ENCODE measurements around the gene NTRK1. TPM values are rescaled to one million over a fixed set of nuclear protein-coding genes. Genes with fewer than 3 reads are reported as not detected.

The NTRK1 gene
- polyA plus RNA-seq, 1 donor = 0.37 TPM

Other genes with a start within 250 kb of the NTRK1 start
- gene HAPLN2, start 241.4 kb upstream of the NTRK1 start, polyA plus RNA-seq (ENCODE audit: insufficient read length) = 0.43 TPM
- gene BCAN, start 218.7 kb upstream of the NTRK1 start, polyA plus RNA-seq (ENCODE audit: insufficient read length) = 1.2 TPM
- gene NES, start 183.5 kb upstream of the NTRK1 start, polyA plus RNA-seq (ENCODE audit: insufficient read length) = 945 TPM
- 349 TPM for gene CRABP2, start 155.3 kb upstream of the NTRK1 start, polyA plus RNA-seq (ENCODE audit: insufficient read length)
- gene METTL25B, start 132.4 kb upstream of the NTRK1 start, polyA plus RNA-seq (ENCODE audit: insufficient read length) = 20.7 TPM
- gene ISG20L2, start 132.1 kb upstream of the NTRK1 start, polyA plus RNA-seq (ENCODE audit: insufficient read length) = 23.3 TPM
- 63.5 TPM for gene MRPL24, start 119.8 kb upstream of the NTRK1 start, polyA plus RNA-seq (ENCODE audit: insufficient read length)
- gene HDGF, start 109.2 kb upstream of the NTRK1 start, polyA plus RNA-seq (ENCODE audit: insufficient read length) = 134 TPM
- 65.4 TPM for gene PRCC, start 93.3 kb upstream of the NTRK1 start, polyA plus RNA-seq (ENCODE audit: insufficient read length)
- gene SH2D2A, start 44.0 kb upstream of the NTRK1 start, polyA plus RNA-seq (ENCODE audit: insufficient read length) = 0.39 TPM
- gene INSRR, start 1.7 kb upstream of the NTRK1 start, polyA plus RNA-seq (ENCODE audit: insufficient read length) = 0.70 TPM
- 21.1 TPM for gene PEAR1, start 32.9 kb downstream of the NTRK1 start, polyA plus RNA-seq (ENCODE audit: insufficient read length)
- gene LRRC71, start 59.8 kb downstream of the NTRK1 start, polyA plus RNA-seq (ENCODE audit: insufficient read length) = 1.2 TPM
- gene ARHGEF11, start 184.9 kb downstream of the NTRK1 start, polyA plus RNA-seq (ENCODE audit: insufficient read length) = 20.0 TPM
- gene ETV3L, start 238.9 kb downstream of the NTRK1 start, polyA plus RNA-seq (ENCODE audit: insufficient read length) = not detected